Mucosa of rectum (tissue), 2 donors: Measurements from ENCODE around the gene PLIN5.
"Not testable (repeated sequence)": the region's sequence is repeated elsewhere in the genome, so short reads cannot be mapped to it uniquely, and the experiment has no call there.

Source experiments
- H3K27ac ChIP-seq, 2 donors: one replicate each; pipeline ENCODE4 v1.7.0; 2013; ENCODE audit warnings: inconsistent platforms in 2 of 2, low read depth in 2 of 2, low read length in 2 of 2
- H3K27me3 ChIP-seq, 2 donors: one replicate each; pipeline ENCODE4 v1.7.0; 2013; ENCODE audit warnings: low read length in 2 of 2; ENCODE audit not compliant: control insufficient read depth in 2 of 2, insufficient read depth in 2 of 2
- H3K36me3 ChIP-seq, 2 donors: one replicate each; pipeline ENCODE4 v1.7.0; 2013; ENCODE audit warnings: low read length in 2 of 2; ENCODE audit not compliant: control insufficient read depth in 2 of 2, insufficient read depth in 2 of 2
- H3K4me1 ChIP-seq, 2 donors: one replicate each; pipeline ENCODE4 v1.7.0; 2013; ENCODE audit warnings: low read length in 2 of 2, mild to moderate bottlenecking in 1 of 2; ENCODE audit not compliant: control insufficient read depth in 2 of 2, insufficient read depth in 2 of 2
- H3K4me3 ChIP-seq, 2 donors: one replicate each; pipeline ENCODE4 v1.7.0; 2013; ENCODE audit warnings: low read length in 2 of 2
- H3K9ac ChIP-seq, 2 donors: one replicate each; pipeline ENCODE4 v1.7.0; 2013; ENCODE audit warnings: low read length in 2 of 2, low read depth in 1 of 2, mild to moderate bottlenecking in 1 of 2
- H3K9me3 ChIP-seq, 2 donors: one replicate each; pipeline ENCODE4 v1.7.0; 2013; ENCODE audit warnings: low read length in 2 of 2; ENCODE audit not compliant: control insufficient read depth in 2 of 2
- donor health status: healthy.
- donor health status: Normal muscosa, but diverticular disease.

Gene PLIN5

GRCh38 chr19:4566402-4567051, 31.5 kb upstream of the PLIN5 start:
- Histone ChIP-seq H3K27me3 (peaks cover 0 to 3% of the 10 kb centered on the region in 2 donors), H3K9me3 (no peaks in the 10 kb centered on the region), H3K4me3 (no peak overlapping the region), H3K9ac (no peak overlapping the region), H3K4me1 (no peaks in the 10 kb centered on the region), H3K27ac (no peak overlapping the region), H3K36me3 (no peaks in the 10 kb centered on the region)

GRCh38 chr19:4563562-4563961, 28.5 kb upstream of the PLIN5 start:
- H3K9me3 ChIP-seq, H3K27ac ChIP-seq, H3K9ac ChIP-seq, H3K4me3 ChIP-seq, H3K4me1 ChIP-seq, H3K36me3 ChIP-seq, H3K27me3 ChIP-seq: not testable (repeated sequence)

- not testable (repeated sequence) for H3K4me1 ChIP-seq, H3K9ac ChIP-seq, H3K36me3 ChIP-seq, H3K9me3 ChIP-seq, H3K27me3 ChIP-seq, H3K4me3 ChIP-seq, H3K27ac ChIP-seq
Observed at GRCh38 chr19:4562085-4562484, 27.1 kb upstream of the PLIN5 start.

- peaks cover 0 to 5% of the 10 kb centered on the region in 2 donors for H3K4me1 ChIP-seq
- H3K4me3 ChIP-seq = peak within 1 kb of the TSS; percentile 6 to 56
- peak within 1 kb of the TSS in 1 of 2 donors; percentile 37 for H3K9ac ChIP-seq
- H3K9me3 ChIP-seq = no peaks in the 10 kb centered on the region
- H3K36me3 ChIP-seq = no peaks in the 10 kb centered on the region
- peak within 1 kb of the TSS; percentile 46 to 58 for H3K27ac ChIP-seq
- H3K27me3 ChIP-seq = no peaks in the 10 kb centered on the region
Observed at GRCh38 chr19:4559569-4559968, 24.5 kb upstream of the PLIN5 start, which contains the start of gene SEMA6B. Gene SEMA6B, minus strand, starts transcription at chr19:4559684. Its CDS starts 1,227 bp downstream, at chr19:4558457.

- H3K4me3 ChIP-seq = no peak overlapping the region
- H3K9ac ChIP-seq = no peak overlapping the region
- H3K27ac ChIP-seq = no peak overlapping the region
- H3K4me1 ChIP-seq = peaks cover 0 to 5% of the 10 kb centered on the region in 2 donors
- H3K27me3 ChIP-seq = no peaks in the 10 kb centered on the region
- no peaks in the 10 kb centered on the region for H3K9me3 ChIP-seq
- no peaks in the 10 kb centered on the region for H3K36me3 ChIP-seq
Observed at GRCh38 chr19:4557971-4558941, 23.2 kb upstream of the PLIN5 start.

GRCh38 chr19:4557144-4557970, 22.3 kb upstream of the PLIN5 start:
- Histone ChIP-seq H3K9me3 (no peaks in the 10 kb centered on the region), H3K4me1 (peaks cover 0 to 5% of the 10 kb centered on the region in 2 donors), H3K27me3 (no peaks in the 10 kb centered on the region), H3K27ac (no peak overlapping the region), H3K9ac (no peak overlapping the region), H3K36me3 (no peaks in the 10 kb centered on the region), H3K4me3 (no peak overlapping the region)

GRCh38 chr19:4556597-4557127, 21.6 kb upstream of the PLIN5 start:
- Histone ChIP-seq H3K27ac (no peak overlapping the region), H3K27me3 (peaks cover 0 to 4% of the 10 kb centered on the region in 2 donors), H3K4me3 (no peak overlapping the region), H3K9me3 (no peaks in the 10 kb centered on the region), H3K36me3 (no peaks in the 10 kb centered on the region), H3K4me1 (peaks cover 0 to 5% of the 10 kb centered on the region in 2 donors), H3K9ac (no peak overlapping the region)

- H3K9ac ChIP-seq = no peak overlapping the region
- no peaks in the 10 kb centered on the region for H3K9me3 ChIP-seq
- H3K36me3 ChIP-seq = no peaks in the 10 kb centered on the region
- H3K4me1 ChIP-seq = peaks cover 0 to 5% of the 10 kb centered on the region in 2 donors
- no peak overlapping the region for H3K4me3 ChIP-seq
- H3K27ac ChIP-seq = no peak overlapping the region
- peaks cover 0 to 4% of the 10 kb centered on the region in 2 donors for H3K27me3 ChIP-seq
Observed at GRCh38 chr19:4555657-4556561, 20.9 kb upstream of the PLIN5 start.

- peaks cover 0 to 8% of the 10 kb centered on the region in 2 donors for H3K27me3 ChIP-seq
- H3K4me3 ChIP-seq = no peak overlapping the region
- no peaks in the 10 kb centered on the region for H3K36me3 ChIP-seq
- peaks cover 0 to 5% of the 10 kb centered on the region in 2 donors for H3K4me1 ChIP-seq
- H3K9me3 ChIP-seq = no peaks in the 10 kb centered on the region
- no peak overlapping the region for H3K9ac ChIP-seq
- no peak overlapping the region for H3K27ac ChIP-seq
Observed at GRCh38 chr19:4554717-4555116, 19.7 kb upstream of the PLIN5 start.
